ENCODE results near the gene GRIN1. TPM values are rescaled to one million over a fixed set of nuclear protein-coding genes. Genes with fewer than 3 reads are reported as not detected.
A peak's percentile ranks its signal among the peaks of the same experiment; 100 is the strongest.

The GRIN1 gene
- total RNA-seq (under 1 TPM in 1 of 4 donors, not detected in 3; 0.08 TPM), polyA plus RNA-seq (0.09 TPM)
- long read RNA-seq, donor 1, result 0 reads
- long read RNA-seq, donor 2, result 0 reads
- long read RNA-seq, donor 3, result 0 reads
- long read RNA-seq, donor 4, result 0 reads

DNA sequence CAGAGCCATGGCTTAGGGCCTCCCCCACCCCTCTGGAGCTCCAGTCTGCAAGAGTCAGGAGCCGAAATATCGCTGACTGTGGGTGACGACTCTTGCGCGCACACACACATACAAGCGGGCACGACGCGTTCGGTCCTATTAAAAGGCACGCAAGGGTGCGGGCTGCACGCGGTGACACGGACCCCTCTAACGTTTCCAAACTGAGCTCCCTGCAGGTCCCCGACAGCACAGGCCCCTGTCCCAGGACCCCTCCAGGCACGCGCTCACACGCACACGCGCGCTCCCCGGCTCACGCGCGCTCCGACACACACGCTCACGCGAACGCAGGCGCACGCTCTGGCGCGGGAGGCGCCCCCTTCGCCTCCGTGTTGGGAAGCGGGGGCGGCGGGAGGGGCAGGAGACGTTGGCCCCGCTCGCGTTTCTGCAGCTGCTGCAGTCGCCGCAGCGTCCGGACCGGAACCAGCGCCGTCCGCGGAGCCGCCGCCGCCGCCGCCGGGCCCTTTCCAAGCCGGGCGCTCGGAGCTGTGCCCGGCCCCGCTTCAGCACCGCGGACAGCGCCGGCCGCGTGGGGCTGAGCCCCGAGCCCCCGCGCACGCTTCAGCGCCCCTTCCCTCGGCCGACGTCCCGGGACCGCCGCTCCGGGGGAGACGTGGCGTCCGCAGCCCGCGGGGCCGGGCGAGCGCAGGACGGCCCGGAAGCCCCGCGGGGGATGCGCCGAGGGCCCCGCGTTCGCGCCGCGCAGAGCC, at the start of gene GRIN1:
TSS of gene GRIN1 (plus strand) at position 433 of the 746 bp plus-strand sequence. CDS start 333 bp downstream, outside the sequence.
- DNase-seq (peak; percentile 49 to 82 (median 80)), ATAC-seq (peak; percentile 65 to 66)
- no peaks in the 10 kb centered on the region for H3K27me3 ChIP-seq (ENCODE audit: control insufficient read depth, insufficient read depth)
- H3K4me1 ChIP-seq (ENCODE audit: control insufficient read depth, insufficient read depth, low read length), result no peaks in the 10 kb centered on the region
- intact Hi-C loops (cut with DNase I), result no loop called here
- WGBS, result 5% methylated on average over 104 of the region's 104 CpGs
- H3K27ac ChIP-seq (ENCODE audit: low read length), result no peak within 1 kb of the TSS
- H3K9me3 ChIP-seq (ENCODE audit: control insufficient read depth, low read length), result no peaks in the 10 kb centered on the region
- H3K4me3 ChIP-seq (ENCODE audit: low read length), result no peak within 1 kb of the TSS

GRCh38 chr9:137089232-137089947, 49.6 kb upstream of the GRIN1 start:
- WGBS, result 73% methylated on average over 11 of the region's 11 CpGs
- no peak for ATAC-seq

GRCh38 chr9:137095664-137096517, 43.1 kb upstream of the GRIN1 start:
- Histone ChIP-seq H3K27me3 (ENCODE audit: control insufficient read depth, insufficient read depth) (no peaks in the 10 kb centered on the region), H3K4me3 (ENCODE audit: low read length) (no peak overlapping the region), H3K9me3 (ENCODE audit: control insufficient read depth, low read length) (no peaks in the 10 kb centered on the region), H3K4me1 (ENCODE audit: control insufficient read depth, insufficient read depth, low read length) (no peaks in the 10 kb centered on the region), H3K27ac (ENCODE audit: low read length) (no peak overlapping the region)
- ATAC-seq, result no peak
- WGBS, result 79% methylated on average over 30 of the region's 30 CpGs
- DNase-seq, result peak in 1 of 3 donors; percentile 60
- intact Hi-C loops (cut with DNase I), result no loop called here

More at GRCh38 chr9:137089232-137089947, 49.6 kb upstream of the GRIN1 start:
- peak in 1 of 3 donors; percentile 72 for DNase-seq
- Histone ChIP-seq H3K4me1 (ENCODE audit: control insufficient read depth, insufficient read depth, low read length) (no peaks in the 10 kb centered on the region), H3K27me3 (ENCODE audit: control insufficient read depth, insufficient read depth) (no peaks in the 10 kb centered on the region), H3K27ac (ENCODE audit: low read length) (no peak overlapping the region), H3K9me3 (ENCODE audit: control insufficient read depth, low read length) (no peaks in the 10 kb centered on the region), H3K4me3 (ENCODE audit: low read length) (no peak overlapping the region)
- intact Hi-C loops (cut with DNase I), result no loop called here

GRCh38 chr9:137096785-137097546, 42.0 kb upstream of the GRIN1 start:
- 93% methylated on average over 31 of the region's 31 CpGs for WGBS

GRCh38 chr9:137097761-137098462, 41.0 kb upstream of the GRIN1 start:
- H3K4me3 ChIP-seq (ENCODE audit: low read length), result no peak overlapping the region
- WGBS, result 90% methylated on average over 20 of the region's 20 CpGs
- ATAC-seq, result peak; percentile 9 to 20
- H3K27me3 ChIP-seq (ENCODE audit: control insufficient read depth, insufficient read depth), result no peaks in the 10 kb centered on the region
- H3K27ac ChIP-seq (ENCODE audit: low read length), result no peak overlapping the region
- H3K4me1 ChIP-seq (ENCODE audit: control insufficient read depth, insufficient read depth, low read length), result no peaks in the 10 kb centered on the region
- no peaks in the 10 kb centered on the region for H3K9me3 ChIP-seq (ENCODE audit: control insufficient read depth, low read length)
- intact Hi-C loops (cut with DNase I), result no loop called here
- peak in 1 of 3 donors; percentile 31 for DNase-seq

More at GRCh38 chr9:137096785-137097546, 42.0 kb upstream of the GRIN1 start:
- H3K27ac ChIP-seq (ENCODE audit: low read length), result no peak overlapping the region
- intact Hi-C loops (cut with DNase I), result no loop called here
- H3K9me3 ChIP-seq (ENCODE audit: control insufficient read depth, low read length), result no peaks in the 10 kb centered on the region
- H3K4me3 ChIP-seq (ENCODE audit: low read length), result no peak overlapping the region
- no peak for ATAC-seq
- H3K4me1 ChIP-seq (ENCODE audit: control insufficient read depth, insufficient read depth, low read length), result no peaks in the 10 kb centered on the region
- no peak for DNase-seq
- H3K27me3 ChIP-seq (ENCODE audit: control insufficient read depth, insufficient read depth), result no peaks in the 10 kb centered on the region

GRCh38 chr9:137099231-137099630, 39.7 kb upstream of the GRIN1 start:
- no peaks in the 10 kb centered on the region for H3K9me3 ChIP-seq (ENCODE audit: control insufficient read depth, low read length)
- WGBS, result 91% methylated on average over 14 of the region's 14 CpGs
- intact Hi-C loops (cut with DNase I), result no loop called here
- DNase-seq (peak in 2 of 3 donors; percentile 20 to 58), ATAC-seq (peak in 1 of 2 donors; percentile 18)
- no peaks in the 10 kb centered on the region for H3K27me3 ChIP-seq (ENCODE audit: control insufficient read depth, insufficient read depth)
- no peaks in the 10 kb centered on the region for H3K4me1 ChIP-seq (ENCODE audit: control insufficient read depth, insufficient read depth, low read length)
- H3K27ac ChIP-seq (ENCODE audit: low read length), result no peak overlapping the region
- no peak overlapping the region for H3K4me3 ChIP-seq (ENCODE audit: low read length)

GRCh38 chr9:137103206-137103999, 35.6 kb upstream of the GRIN1 start:
- intact Hi-C loops (cut with DNase I), result no loop called here
- Histone ChIP-seq H3K4me1 (ENCODE audit: control insufficient read depth, insufficient read depth, low read length) (no peaks in the 10 kb centered on the region), H3K4me3 (ENCODE audit: low read length) (no peak overlapping the region), H3K9me3 (ENCODE audit: control insufficient read depth, low read length) (no peaks in the 10 kb centered on the region), H3K27ac (ENCODE audit: low read length) (no peak overlapping the region), H3K27me3 (ENCODE audit: control insufficient read depth, insufficient read depth) (no peaks in the 10 kb centered on the region)
- peak in 2 of 3 donors; percentile 32 to 39 for DNase-seq
- no peak for ATAC-seq
- 93% methylated on average over 37 of the region's 37 CpGs for WGBS

DNA sequence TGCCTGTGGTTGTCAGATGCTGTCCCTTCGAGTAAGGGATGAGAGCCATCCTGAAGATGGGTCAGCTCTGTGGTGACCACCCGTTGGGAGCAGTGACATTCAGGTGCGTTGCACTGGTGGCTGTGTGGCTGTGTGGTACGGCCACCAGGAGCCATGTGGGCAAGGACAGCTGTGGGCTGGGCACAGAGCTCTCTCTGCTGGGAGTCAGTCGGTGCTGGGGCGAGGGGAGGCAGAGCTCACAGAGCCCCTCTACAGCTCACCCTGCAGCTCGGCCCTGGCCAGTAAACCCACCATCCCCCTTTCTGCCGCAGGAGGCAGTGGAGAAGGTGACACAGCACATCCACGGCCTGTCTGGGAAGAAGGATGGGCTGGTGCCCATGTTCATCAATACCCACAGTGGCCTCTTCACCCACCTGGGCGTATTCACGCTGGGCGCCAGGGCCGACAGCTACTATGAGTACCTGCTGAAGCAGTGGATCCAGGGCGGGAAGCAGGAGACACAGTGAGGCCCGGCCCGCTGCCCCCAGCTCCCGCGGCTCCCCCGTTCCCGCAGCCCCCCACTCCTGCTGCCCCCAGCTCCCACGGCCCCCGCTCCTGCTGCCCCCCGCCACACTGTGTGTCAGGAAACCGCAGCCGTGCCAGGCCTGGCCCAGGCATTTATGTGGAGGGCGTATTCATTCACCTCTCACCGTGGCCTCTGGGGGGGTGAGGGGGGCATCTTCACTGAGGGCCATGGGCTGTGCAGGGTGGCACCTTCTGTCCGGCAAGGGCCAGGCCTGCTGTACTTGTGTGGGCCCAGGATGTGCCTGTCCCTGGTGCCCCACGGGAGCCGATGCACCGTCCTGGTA, 32.9 kb upstream of the GRIN1 start:
- peak in 2 of 3 donors; percentile 40 to 60 for DNase-seq
- peak in 1 of 2 donors; percentile 10 for ATAC-seq
- 94% methylated on average over 31 of the region's 31 CpGs for WGBS
- H3K27me3 ChIP-seq (ENCODE audit: control insufficient read depth, insufficient read depth), result no peaks in the 10 kb centered on the region
- H3K27ac ChIP-seq (ENCODE audit: low read length), result no peak overlapping the region
- H3K4me3 ChIP-seq (ENCODE audit: low read length), result no peak overlapping the region
- H3K4me1 ChIP-seq (ENCODE audit: control insufficient read depth, insufficient read depth, low read length), result no peaks in the 10 kb centered on the region
- no peaks in the 10 kb centered on the region for H3K9me3 ChIP-seq (ENCODE audit: control insufficient read depth, low read length)
- intact Hi-C loops (cut with DNase I), result no loop called here

Measured in right cardiac atrium (tissue), 5 donors.